GM12891 (cell line): ENCODE results near the gene TBATA.

Experiments used
- PAX5 ChIP-seq: IDR thresholded peaks from 2 replicates; pipeline ENCODE4 v1.6.1; 2011; ENCODE audit warnings: low read length, moderate library complexity, mild to moderate bottlenecking; ENCODE audit not compliant: insufficient read depth, severe bottlenecking
- POLR2A ChIP-seq: IDR thresholded peaks from 2 replicates; pipeline ENCODE4 v1.6.1; 2011; ENCODE audit warnings: low read depth, low read length, control low read depth
- POLR2AphosphoS5 ChIP-seq: IDR thresholded peaks from 2 replicates; pipeline ENCODE4 v1.6.1; 2011; ENCODE audit warnings: low read depth, low read length, control low read depth
- POU2F2 ChIP-seq: IDR thresholded peaks from 2 replicates; pipeline ENCODE4 v1.6.1; 2011; ENCODE audit warnings: low read depth, mild to moderate bottlenecking, control low read depth, low read length, moderate library complexity
- SPI1 ChIP-seq: IDR thresholded peaks from 2 replicates; pipeline ENCODE4 v1.6.1; 2011; ENCODE audit warnings: low read depth, low read length, control low read depth
- TAF1 ChIP-seq: IDR thresholded peaks from 2 replicates; pipeline ENCODE4 v1.6.1; 2011; ENCODE audit warnings: low read depth, low read length, control low read depth

- TF ChIP-seq POLR2A (no peak), POLR2AphosphoS5 (no peak), POU2F2 (no peak), TAF1 (no peak), SPI1 (no peak), PAX5 (no peak)
Measured at GRCh38 chr10:70807556-70807955, 22.4 kb upstream of the TBATA start.
